ENCODE results near the gene HTR2A.

GRCh38 chr13:46782691-46783090 lies 114.2 kb downstream of the HTR2A start:
- TF ChIP-seq CTCF (conservative IDR thresholded peaks at IDR 0.05) (no peak), ZFX (IDR thresholded peaks at IDR 0.05) (no peak)
